HG03457 (cell line): ENCODE measurements around the gene EIF5B.
"Not testable (repeated sequence)": the region's sequence is repeated elsewhere in the genome, so short reads cannot be mapped to it uniquely, and the experiment has no call there.

Experiments
- ATAC-seq: cut with Tn5 transposase; IDR thresholded peaks from one replicate; pipeline ENCODE4 v1.9.1; 2021; ENCODE audit warnings: moderate number of reproducible peaks; ENCODE audit not compliant: unreplicated experiment

The EIF5B gene

DNA sequence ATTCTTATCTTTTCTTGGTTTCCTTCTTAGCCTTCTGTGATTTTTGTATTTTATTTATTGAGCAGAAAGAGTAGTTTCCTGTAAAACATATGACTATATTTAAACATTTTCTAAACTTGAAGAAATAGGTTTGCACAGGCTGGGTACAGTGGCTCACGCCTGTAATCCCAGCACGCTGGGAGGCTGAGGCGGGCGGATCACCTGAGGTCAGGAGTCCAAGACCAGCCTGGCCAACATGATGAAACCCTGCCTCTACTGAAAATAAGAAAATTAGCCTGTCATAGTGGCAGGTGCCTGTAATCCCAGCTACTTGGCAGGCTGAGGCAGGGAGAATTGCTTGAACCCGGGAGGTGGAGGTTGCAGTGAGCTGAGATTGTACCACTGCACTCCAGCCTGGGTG is 31.7 kb downstream of the EIF5B start:
- not testable (repeated sequence) for ATAC-seq

DNA sequence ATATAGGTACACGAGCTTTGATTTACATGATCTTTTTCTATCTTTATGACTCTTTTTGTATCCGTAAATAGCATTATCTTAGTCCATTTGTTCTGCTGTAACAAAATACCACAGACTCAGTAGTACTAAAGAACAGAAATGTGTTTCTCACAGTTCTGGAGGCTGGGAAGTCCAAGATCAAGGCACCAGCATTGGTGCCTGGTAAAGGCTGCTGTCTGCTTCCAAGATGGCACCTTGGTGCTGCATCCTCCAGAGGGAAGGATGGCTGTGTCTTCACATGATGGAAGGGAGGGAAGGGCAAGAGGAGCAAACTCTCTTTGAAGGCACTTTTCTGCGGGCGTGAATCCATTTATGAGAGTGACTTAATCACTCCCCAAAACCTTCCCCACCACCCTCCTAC is 36.0 kb downstream of the EIF5B start:
- no peak for ATAC-seq

DNA sequence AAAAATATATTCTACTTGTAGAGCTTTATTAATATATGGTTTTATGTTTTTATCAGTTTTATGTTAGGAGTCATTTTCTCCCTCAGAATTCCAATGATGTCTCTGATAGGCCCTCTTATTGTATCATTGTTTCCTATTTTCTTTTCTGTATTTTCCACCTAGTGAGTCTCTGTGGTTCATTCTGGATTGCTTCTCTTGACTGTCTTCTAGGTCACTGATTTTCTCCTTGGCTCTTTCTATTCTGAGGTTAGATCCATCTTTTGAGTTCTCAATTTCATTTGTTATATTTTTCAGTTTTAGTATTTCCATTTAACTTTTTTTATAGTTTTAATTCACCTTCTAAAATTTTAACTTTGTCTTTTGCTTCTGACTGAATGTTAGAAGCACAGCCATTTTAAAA is 37.6 kb downstream of the EIF5B start:
- no peak for ATAC-seq

DNA sequence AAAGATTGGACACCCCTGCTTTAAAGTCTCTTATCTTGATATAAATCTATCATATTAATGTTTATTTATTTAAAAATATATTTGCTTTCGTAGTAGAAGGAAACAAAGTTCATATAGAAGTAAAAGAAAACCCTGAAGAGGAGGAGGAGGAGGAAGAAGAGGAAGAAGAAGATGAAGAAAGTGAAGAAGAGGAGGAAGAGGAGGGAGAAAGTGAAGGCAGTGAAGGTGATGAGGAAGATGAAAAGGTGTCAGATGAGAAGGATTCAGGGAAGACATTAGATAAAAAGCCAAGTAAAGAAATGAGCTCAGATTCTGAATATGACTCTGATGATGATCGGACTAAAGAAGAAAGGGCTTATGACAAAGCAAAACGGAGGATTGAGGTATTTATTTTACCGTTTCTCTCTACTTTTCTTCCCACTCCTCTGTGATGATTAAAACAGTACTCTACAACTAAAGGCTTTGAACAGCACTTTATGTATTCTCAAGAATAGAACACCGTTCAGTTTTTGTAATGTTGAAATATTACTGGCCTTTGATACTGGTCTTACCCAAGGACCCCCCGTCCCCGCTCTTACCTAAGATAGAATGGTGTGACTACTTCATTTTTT is 39.2 kb downstream of the EIF5B start:
- no peak for ATAC-seq

DNA sequence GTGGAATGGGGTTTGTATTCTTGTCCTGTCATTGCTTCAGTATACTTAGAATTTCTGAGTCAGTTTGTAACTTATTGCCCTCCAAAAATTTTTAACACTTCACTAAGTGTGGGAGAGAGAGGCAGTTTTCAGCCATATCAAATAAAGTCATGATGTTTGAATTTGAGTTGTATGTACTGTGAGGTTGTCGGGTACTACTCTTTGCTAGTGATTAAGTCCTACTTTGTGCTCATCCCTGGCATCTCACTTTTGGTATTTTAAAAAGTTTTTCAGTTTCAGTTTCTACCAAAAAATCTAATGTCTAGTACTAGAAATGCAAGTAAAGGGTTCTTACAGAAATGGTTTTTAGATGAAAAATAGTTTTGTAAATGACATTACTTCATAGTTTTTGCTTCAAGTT is 40.7 kb downstream of the EIF5B start:
- no peak for ATAC-seq

DNA sequence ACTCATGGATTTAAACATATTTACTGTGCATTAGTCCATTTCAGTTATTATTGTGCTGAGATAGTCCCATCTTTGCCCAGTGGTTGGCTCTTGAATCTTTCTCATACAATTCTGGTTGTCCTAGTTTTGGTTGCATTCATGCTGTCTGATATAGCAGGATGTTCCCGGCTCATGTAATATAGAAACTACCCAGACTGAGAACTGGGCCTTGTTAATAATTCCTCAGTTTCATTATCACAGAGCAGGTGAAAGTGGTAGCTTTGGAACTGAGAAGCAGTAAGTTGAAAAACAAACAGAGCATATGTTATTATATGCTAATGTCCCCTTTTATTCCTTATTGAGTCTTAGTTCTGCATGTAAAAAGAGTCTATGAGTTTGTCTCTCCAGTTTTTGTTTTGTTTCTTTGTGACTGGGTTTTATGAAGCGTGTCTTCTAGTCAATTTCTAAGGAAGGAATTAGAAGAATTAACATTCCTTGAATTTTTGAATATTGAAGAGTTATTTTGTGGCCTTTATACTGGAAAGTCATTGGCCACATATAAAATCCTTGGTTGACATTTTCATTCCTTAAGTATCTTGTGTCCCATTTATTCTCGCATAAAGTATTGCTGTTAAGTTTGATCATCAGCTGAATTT is 43.3 kb downstream of the EIF5B start:
- ATAC-seq: peak; percentile 73

DNA sequence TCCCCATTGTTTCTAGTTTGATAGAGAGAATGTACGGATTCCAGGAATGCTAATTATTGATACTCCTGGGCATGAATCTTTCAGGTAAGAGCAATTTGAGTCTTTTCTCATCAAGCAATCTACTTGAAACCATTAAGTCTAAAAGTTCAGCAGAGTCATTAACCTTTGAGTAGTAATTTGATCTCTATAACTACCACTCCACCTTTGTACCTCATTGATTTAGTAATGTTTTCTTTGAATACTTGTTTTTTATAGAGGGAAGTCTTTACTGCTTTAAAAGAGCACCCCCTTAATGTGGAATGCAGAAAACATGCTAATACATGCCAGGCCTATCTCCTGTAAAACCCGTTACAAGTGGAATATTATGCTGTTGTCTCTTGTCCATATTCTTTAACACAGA is 45.0 kb downstream of the EIF5B start:
- ATAC-seq: no peak

DNA sequence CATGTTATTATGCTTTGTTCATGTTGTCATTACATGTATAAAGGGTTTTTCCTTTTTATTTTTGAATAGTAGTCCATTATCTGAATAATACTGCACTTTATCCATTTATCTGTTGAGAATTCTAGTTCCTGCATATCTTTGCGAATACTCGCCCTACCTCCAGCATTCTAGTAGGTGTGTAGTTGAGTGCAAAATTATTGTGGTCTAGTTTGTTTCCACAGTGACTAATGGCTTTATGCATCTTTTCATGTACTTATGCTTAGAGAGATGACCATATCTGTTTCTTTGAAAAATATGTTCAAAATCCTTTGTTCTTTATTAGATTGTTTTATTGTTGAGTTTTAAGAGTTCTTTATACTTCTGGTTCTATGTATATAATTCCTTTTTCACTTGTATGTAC is 48.8 kb downstream of the EIF5B start:
- no peak for ATAC-seq

DNA sequence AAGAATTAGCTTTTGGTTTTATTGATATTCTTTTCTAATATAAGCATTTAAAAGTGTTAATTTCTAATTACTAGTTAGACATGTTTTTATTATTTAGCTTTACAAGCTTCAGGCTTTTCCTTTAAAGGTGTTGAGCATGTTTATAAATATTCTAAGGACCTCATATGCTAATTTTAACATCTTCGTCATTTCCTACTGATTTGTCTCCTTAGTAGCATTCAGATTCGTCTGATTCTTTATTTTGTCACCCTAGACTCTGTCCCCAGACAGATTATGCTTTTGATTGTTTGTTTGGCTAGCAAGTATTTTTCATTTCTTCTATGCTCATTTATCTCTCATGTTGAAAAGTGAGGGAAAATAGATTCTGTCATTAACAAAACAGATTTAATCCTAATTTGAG is 51.7 kb downstream of the EIF5B start:
- ATAC-seq: no peak

DNA sequence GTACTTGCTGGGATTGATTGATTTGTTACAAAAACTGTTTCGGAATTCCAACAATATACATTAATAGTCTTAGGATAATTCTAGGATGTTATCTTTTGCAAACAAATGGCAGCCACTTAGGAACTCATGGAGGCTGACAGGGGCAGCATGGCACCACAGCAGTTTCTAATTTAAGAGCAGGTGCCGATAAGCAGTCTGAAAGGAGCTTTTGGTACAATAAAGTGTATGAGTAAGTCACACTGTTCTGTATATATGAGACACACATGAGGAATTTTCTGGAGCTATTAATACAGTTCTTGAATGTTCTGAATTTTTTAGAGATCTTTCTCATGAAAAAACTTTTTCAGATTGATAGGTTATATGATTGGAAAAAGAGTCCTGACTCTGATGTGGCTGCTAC is 52.2 kb downstream of the EIF5B start:
- ATAC-seq: no peak

DNA sequence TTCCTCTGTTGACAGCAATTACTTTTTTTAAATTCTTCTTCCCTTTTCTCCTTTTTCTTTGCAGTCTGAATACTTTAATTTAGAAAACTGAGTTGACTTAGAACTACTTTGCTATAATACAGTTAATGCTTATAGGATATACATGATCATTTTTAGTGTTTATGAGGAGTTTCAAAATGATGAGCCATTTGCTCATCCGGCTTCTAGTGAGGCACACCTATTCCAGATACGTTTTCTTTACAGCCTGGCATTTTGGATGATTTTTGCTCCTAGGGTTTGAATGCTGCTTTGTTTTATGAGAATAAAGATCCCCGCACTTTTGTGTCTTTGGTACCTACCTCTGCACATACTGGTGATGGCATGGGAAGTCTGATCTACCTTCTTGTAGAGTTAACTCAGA is 52.8 kb downstream of the EIF5B start:
- ATAC-seq: no peak

DNA sequence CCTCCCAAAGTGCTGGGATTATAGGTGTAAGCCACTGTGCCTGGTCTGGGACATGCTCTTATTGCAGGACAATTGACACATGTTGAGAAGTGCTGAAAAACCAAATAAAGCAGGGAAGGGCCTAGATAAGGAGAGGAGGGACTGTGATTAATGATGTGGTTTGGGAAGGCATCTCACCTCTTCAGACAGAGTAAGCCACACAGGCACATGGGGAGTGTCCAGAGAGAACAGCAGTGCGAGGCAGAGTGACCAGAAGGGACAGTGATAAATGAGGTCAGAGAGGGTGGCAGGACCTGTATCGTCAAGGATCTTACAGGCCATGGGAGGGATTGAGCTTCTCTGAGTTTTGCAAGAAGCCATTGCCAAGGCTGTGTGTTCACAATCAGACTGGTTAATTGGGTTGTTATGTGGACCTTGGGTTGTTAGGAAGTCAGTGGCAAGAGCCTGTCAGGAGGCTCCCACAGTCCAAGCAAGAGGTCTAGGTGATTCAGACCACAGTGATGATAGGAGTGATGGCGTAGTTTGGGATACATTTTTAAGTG is 58.5 kb downstream of the EIF5B start:
- no peak for ATAC-seq

DNA sequence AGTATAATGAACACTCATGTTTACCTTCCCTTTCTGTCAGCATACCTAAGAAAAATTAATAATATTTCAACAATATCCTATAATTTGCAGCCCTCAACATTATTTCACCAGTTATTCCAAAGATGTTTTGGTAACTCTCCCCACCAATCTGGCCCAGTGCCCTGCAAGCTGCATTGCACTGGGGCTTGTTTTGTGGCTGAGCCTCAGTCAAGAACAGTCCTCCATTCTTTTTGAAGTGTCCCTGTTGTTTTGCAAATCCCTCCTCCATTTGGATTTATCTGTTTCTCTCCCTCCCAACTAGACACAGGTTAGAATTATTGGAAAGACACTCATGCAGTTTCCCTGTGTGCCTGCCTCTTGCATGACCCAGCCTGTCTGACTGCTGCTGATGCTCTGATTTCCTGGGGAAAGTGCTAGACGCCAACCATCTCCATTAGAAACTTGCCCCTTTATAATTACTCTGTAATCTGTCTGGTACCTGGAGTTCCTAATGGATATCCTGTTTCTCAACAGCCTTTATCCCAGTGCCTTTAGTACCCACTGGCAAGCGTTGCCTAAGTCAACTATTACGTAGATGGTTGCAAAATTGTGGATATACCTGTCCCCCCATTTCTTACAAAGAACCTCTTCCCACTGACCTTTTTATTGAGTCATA is 60.2 kb downstream of the EIF5B start:
- ATAC-seq: no peak

DNA sequence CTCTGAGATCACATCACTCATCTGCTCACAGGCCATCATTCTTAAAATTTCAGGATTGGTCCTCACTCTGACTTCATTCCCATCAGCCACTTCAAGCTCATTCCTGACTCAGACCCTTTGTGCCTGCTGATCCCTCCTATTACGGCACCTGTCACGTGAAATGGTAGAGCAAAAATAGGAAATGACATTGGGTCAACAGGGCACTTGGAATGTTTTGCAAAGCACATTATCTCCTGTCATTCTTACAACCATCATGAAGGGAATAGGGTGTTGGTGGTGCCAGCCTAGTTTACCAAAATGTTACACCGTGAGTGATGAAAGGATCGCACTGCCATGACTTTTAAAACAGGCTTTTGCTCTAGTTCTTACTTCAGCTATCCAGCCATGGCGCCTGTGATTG is 61.1 kb downstream of the EIF5B start:
- ATAC-seq: no peak

DNA sequence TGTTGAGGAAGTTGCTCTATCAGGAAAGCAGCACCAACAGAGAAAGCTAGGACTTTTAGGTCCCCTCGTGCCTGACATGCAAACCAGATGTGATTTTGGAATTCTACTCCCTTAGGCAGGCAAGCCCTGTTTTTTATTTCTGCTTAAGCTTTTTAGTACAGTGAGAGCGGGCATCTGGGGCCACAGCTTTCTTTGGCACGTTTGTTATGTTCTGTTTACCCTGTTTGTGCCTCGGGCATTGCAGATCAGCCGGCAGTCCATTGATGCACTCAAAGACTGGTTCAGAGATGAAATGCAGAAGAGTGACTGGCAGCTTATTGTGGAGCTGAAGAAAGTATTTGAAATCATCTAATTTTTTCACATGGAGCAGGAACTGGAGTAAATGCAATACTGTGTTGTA is 61.9 kb downstream of the EIF5B start:
- no peak for ATAC-seq

DNA sequence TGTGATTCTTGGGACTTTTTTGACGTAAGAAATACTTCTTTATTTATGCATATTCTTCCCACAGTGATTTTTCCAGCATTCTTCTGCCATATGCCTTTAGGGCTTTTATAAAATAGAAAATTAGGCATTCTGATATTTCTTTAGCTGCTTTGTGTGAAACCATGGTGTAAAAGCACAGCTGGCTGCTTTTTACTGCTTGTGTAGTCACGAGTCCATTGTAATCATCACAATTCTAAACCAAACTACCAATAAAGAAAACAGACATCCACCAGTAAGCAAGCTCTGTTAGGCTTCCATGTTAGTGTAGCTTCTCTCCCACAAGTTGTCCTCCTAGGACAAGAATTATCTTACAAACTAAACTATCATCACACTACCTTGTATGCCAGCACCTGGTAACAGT is 62.6 kb downstream of the EIF5B start:
- ATAC-seq: no peak

DNA sequence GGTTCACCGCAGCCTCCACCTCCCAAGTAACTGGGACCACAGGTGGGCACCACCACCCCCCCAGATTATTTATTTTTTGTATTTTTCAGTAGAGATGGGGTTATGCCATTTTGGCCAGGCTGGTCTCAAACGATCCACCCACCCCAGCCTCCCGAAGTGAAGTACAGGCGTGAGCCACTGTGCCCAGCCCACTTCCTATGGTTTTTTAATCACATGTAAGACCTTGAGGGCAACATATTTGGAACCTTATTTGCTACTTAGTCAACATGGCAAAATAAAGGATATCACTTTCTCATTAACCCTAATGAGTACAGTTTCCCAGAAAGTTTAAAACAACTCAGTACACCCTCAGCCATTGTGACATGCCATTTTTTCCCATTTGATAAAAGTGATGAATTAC is 64.7 kb downstream of the EIF5B start:
- no peak for ATAC-seq

DNA sequence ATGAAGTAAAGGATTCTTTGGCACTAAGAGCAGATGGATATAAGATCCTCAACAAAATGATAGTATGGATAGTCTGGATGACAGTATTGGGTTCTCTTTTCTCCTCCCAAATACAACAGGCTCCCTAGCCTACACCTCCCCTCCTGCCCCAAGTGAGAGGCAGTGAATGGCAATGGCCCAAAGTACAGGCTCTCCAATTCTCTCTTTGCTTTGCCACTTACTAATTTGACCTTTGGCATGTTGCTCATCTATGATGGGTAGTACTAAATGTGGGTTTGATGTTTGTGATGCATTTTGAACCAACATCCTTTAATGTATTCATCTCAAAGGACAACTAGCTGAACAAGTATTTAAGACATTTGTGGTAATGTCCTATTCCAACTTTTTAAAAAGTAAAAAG is 65.9 kb downstream of the EIF5B start:
- no peak for ATAC-seq

DNA sequence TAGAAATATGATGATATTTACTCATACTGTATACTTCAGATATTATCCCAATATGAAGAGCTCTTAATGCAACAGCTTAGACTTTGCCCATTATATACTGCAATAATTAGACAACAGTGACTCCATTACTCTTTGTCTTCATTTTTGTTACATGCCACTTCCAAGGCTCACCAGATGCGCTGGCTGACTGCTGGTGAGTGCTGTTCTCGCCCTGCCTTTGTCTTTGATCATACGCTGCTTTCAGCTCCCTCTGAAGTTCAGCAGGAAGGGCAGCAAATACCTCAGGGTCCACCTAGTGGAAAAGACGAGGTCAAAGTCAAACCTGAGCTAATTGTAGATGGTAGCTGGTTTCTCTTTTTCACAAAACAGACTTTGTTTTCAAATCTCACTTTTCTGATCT is 66.3 kb downstream of the EIF5B start:
- no peak for ATAC-seq

DNA sequence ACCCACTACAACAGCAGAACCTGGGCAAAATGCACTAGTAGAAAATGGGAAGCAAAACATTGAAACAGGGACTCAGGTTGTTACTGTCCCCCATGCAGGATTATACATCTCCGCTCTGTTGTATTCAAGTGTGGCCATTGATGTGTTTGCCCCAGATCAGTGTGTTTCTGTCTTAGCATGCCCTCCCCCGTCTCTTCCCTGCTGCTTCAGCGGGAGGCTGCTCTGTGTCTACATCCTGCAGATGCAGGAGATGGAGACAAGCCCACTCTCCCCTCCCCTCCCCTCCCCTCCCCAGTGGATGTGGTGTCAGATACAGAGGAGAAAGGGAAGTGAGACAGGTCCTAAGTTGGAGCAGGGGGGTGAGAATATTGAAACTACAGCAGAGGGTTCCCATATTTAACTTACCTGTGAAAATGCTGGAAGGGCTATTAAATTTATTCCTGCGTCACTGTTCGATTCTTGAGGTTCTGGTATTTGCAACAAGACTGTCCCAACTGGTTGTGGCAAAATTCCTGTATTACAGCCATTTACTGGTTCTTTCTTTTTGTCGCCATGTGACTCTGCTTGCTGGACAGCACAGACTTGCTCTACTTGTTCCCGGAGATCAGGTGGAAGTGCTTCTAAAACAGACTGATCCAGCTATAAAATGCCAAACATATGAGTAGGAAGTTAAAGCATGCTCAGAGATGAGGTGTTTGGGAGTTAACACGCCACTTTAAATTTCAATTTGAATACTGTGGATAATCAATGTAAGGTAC is 67.0 kb downstream of the EIF5B start:
- ATAC-seq: no peak

DNA sequence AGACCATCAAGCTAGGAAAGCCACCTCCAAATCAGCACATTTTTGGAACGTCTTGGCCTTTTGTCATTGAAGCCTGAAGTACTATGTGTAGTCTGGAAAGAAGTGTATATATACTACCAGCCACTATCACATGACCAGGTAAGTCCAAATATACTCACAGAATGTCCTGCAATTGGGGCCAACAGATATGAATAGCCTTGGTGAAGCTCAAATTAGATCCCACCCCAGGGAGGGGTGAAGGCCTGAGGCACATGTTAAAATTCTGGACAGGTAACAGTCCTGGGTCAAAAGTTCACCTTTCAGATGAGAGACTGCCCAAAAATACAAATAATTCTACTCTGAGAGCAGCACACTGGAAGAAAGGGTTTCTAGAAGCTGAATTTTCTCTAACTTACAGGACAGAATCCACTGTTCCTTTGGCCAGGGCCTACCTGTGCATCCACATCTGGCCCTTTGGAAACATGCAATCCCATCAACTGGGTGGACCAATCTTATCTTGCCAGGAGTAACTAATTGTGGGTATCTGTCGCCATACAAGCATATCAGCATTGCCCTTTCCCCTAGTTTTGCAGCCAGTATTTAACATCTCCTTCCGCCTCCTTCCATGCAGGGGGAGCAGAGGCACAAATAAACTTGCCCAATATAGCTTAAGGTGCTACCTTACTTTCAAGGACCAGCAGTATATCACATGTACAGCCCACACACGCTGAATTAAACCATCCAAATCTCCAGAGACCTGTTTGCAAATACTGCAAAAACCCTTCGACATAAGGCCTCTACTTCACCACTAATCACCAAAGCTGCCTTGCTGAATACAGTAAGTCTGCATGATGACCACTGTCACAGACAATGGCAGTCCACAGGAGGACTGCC is 67.8 kb downstream of the EIF5B start:
- ATAC-seq: no peak
